Neural cell (in vitro differentiated cells): ENCODE results near the gene NOG. TPM values are rescaled to one million over a fixed set of nuclear protein-coding genes. Genes with fewer than 3 reads are reported as not detected.

Experiments used
- H2AFZ ChIP-seq: fragments of 200-600, 300-800 bp; sonication (generic), shearing (Covaris generic); 2 replicates; pipeline ENCODE4 v1.6.0; 2014; ENCODE audit warnings: low read depth, mild to moderate bottlenecking, antibody characterized with exemption, low read length, moderate library complexity
- H3F3A ChIP-seq: fragments of 200-600 bp; shearing (Covaris generic); 2 replicates; pipeline ENCODE4 v1.6.1; 2016; ENCODE audit warnings: mild to moderate bottlenecking, moderate library complexity, mixed read lengths, antibody characterized with exemption, low read length; ENCODE audit not compliant: insufficient read depth, poor library complexity, severe bottlenecking
- H3K27ac ChIP-seq: fragments of 200-600, 300-800 bp; sonication (generic), shearing (Covaris generic); 2 replicates; pipeline ENCODE4 v1.5.1; 2014; ENCODE audit warnings: mild to moderate bottlenecking, low read length, moderate library complexity
- H3K27me3 ChIP-seq: fragments of 300-800, 200-600 bp; sonication (generic), shearing (Covaris generic); 2 replicates; pipeline ENCODE4 v1.6.0; 2014; ENCODE audit warnings: mild to moderate bottlenecking, low read depth, low read length, moderate library complexity; ENCODE audit not compliant: insufficient read depth
- H3K36me3 ChIP-seq: fragments of 300-800, 200-600 bp; sonication (generic), shearing (Covaris generic); 2 replicates; pipeline ENCODE4 v1.5.1; 2014; ENCODE audit warnings: mild to moderate bottlenecking, antibody characterized with exemption, low read length, moderate library complexity; ENCODE audit not compliant: insufficient read depth
- H3K4me2 ChIP-seq: fragments of 300-800, 200-600 bp; sonication (generic), shearing (Covaris generic); 2 replicates; pipeline ENCODE4 v1.6.0; 2014; ENCODE audit warnings: mild to moderate bottlenecking, low read length
- H3K4me3 ChIP-seq: fragments of 300-800, 200-600 bp; sonication (generic), shearing (Covaris generic); 2 replicates; pipeline ENCODE4 v1.5.1; 2014; ENCODE audit warnings: mild to moderate bottlenecking, low read length, moderate library complexity
- H3K79me2 ChIP-seq: fragments of 200-600 bp; shearing (Covaris generic); replicated peaks from 2 replicates; pipeline ENCODE4 v1.6.0; 2014; ENCODE audit warnings: mild to moderate bottlenecking, low read length, moderate library complexity; ENCODE audit not compliant: insufficient read depth
- H3K9ac ChIP-seq: fragments of 300-800, 200-600 bp; sonication (generic), shearing (Covaris generic); 2 replicates; pipeline ENCODE4 v1.6.1; 2016; ENCODE audit warnings: mild to moderate bottlenecking, low read length, mixed read lengths
- H3K9me2 ChIP-seq: fragments of 200-600 bp; shearing (Covaris generic); 2 replicates; pipeline ENCODE4 v1.6.1; 2016; ENCODE audit warnings: mild to moderate bottlenecking, low read length, mixed read lengths; ENCODE audit not compliant: insufficient read depth
- H3K9me3 ChIP-seq: fragments of 200-600, 300-800 bp; sonication (generic), shearing (Covaris generic); 2 replicates; pipeline ENCODE4 v1.6.1; 2016; ENCODE audit warnings: mild to moderate bottlenecking, mixed run types, low read length, moderate library complexity, mixed read lengths
- H4K20me1 ChIP-seq: fragments of 200-600 bp; shearing (Covaris generic); 2 replicates; pipeline ENCODE4 v1.6.1; 2016; ENCODE audit warnings: mild to moderate bottlenecking, mixed run types; ENCODE audit not compliant: insufficient read depth
- EP300 ChIP-seq: fragments of 450-650 bp; conservative IDR thresholded peaks from 2 replicates; pipeline ENCODE4 v1.6.1; 2014; ENCODE audit warnings: antibody characterized with exemption, mild to moderate bottlenecking, moderate library complexity; ENCODE audit not compliant: poor library complexity, severe bottlenecking
- EZH2 ChIP-seq: fragments of 200-600, 300-800 bp; shearing (Covaris generic), sonication (generic); IDR thresholded peaks from 2 replicates; pipeline ENCODE4 v1.6.1; 2014; ENCODE audit warnings: antibody characterized with exemption, low read length, borderline replicate concordance, mild to moderate bottlenecking; ENCODE audit not compliant: insufficient read depth, poor library complexity, severe bottlenecking
- MXI1 ChIP-seq: fragments of 450-650 bp; conservative IDR thresholded peaks from 2 replicates; pipeline ENCODE4 v1.6.1; 2014; ENCODE audit warnings: antibody characterized with exemption, mild to moderate bottlenecking; ENCODE audit not compliant: poor library complexity, severe bottlenecking
- POLR2AphosphoS5 ChIP-seq: IDR thresholded peaks from 2 replicates; pipeline ENCODE4 v1.6.1; 2012
- RAD21 ChIP-seq: fragments of 450-650 bp; conservative IDR thresholded peaks from 2 replicates; pipeline ENCODE4 v1.6.1; 2014; ENCODE audit warnings: antibody characterized with exemption, mild to moderate bottlenecking, moderate library complexity
- REST ChIP-seq: IDR thresholded peaks from 2 replicates; pipeline ENCODE4 v1.6.1; 2012; ENCODE audit warnings: borderline replicate concordance
- SMC3 ChIP-seq: fragments of 450-650 bp; conservative IDR thresholded peaks from 2 replicates; pipeline ENCODE4 v1.6.1; 2014; ENCODE audit warnings: antibody characterized with exemption, mild to moderate bottlenecking, moderate library complexity; ENCODE audit not compliant: poor library complexity
- TAF1 ChIP-seq: IDR thresholded peaks from 2 replicates; pipeline ENCODE4 v1.6.1; 2012; ENCODE audit warnings: low read depth
- polyA plus RNA-seq: library from polyadenylated mRNA; depleted of rRNA; stranded (reverse); fragments of >200 nt; gene quantifications from 2 replicates; pipeline ENCODE4 v1.2.3, GENCODE V29; 2014
- TF ChIP-seq, protein P1 (sequence below): fragments of 450-650 bp; IDR thresholded peaks from 2 replicates; pipeline ENCODE4 v1.5.1; 2014; ENCODE audit warnings: antibody characterized with exemption, mild to moderate bottlenecking, moderate library complexity; ENCODE audit not compliant: poor library complexity, severe bottlenecking

The NOG gene
- polyA plus RNA-seq, 1 donor from 2014 or later = 0.82 TPM

GRCh38 chr17:56549501-56549900 is 44.0 kb upstream of the NOG start:
- Histone ChIP-seq H3K9me3 (no peaks in the 10 kb centered on the region), H3K36me3 (no peaks in the 10 kb centered on the region), H3K4me2 (no peak overlapping the region), H3K27me3 (no peaks in the 10 kb centered on the region), H3K9me2 (no peaks in the 10 kb centered on the region), H4K20me1 (no peaks in the 10 kb centered on the region), H3F3A (no peaks in the 10 kb centered on the region), H3K9ac (no peak overlapping the region), H3K27ac (no peak overlapping the region), H3K79me2 (no peaks in the 10 kb centered on the region), H3K4me3 (no peak overlapping the region), H2AFZ (no peak overlapping the region)
- TF ChIP-seq MXI1 (no peak), POLR2AphosphoS5 (no peak), EP300 (no peak), EZH2 (no peak), RAD21 (no peak), SMC3 (no peak), REST (no peak), TAF1 (no peak)
- TF ChIP-seq, protein P1, sequence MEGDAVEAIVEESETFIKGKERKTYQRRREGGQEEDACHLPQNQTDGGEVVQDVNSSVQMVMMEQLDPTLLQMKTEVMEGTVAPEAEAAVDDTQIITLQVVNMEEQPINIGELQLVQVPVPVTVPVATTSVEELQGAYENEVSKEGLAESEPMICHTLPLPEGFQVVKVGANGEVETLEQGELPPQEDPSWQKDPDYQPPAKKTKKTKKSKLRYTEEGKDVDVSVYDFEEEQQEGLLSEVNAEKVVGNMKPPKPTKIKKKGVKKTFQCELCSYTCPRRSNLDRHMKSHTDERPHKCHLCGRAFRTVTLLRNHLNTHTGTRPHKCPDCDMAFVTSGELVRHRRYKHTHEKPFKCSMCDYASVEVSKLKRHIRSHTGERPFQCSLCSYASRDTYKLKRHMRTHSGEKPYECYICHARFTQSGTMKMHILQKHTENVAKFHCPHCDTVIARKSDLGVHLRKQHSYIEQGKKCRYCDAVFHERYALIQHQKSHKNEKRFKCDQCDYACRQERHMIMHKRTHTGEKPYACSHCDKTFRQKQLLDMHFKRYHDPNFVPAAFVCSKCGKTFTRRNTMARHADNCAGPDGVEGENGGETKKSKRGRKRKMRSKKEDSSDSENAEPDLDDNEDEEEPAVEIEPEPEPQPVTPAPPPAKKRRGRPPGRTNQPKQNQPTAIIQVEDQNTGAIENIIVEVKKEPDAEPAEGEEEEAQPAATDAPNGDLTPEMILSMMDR = no peak

GRCh38 chr17:56557682-56558081 is 35.8 kb upstream of the NOG start:
- no peaks in the 10 kb centered on the region for H3K9me3 ChIP-seq
- no peaks in the 10 kb centered on the region for H3K36me3 ChIP-seq

More at GRCh38 chr17:56557682-56558081, 35.8 kb upstream of the NOG start:
- H3K4me2 ChIP-seq = no peak overlapping the region
- H3K27me3 ChIP-seq = no peaks in the 10 kb centered on the region
- H3K9ac ChIP-seq = no peak overlapping the region
- TF ChIP-seq REST (no peak), MXI1 (no peak)
- TF ChIP-seq, protein P1 = no peak
- H3K27ac ChIP-seq = no peak overlapping the region
- H3K4me3 ChIP-seq = no peak overlapping the region
- H3K9me2 ChIP-seq = no peaks in the 10 kb centered on the region
- no peak overlapping the region for H2AFZ ChIP-seq
- no peaks in the 10 kb centered on the region for H3F3A ChIP-seq
- H4K20me1 ChIP-seq = no peaks in the 10 kb centered on the region
- H3K79me2 ChIP-seq = no peaks in the 10 kb centered on the region
